ENCODE data around the gene EIPR1. TPM values are rescaled to one million over a fixed set of nuclear protein-coding genes. Genes with fewer than 3 reads are reported as not detected.

Gene EIPR1
- total and polyA plus RNA-seq, 2 of the 13 experiments (the other 11 are each of a cell fraction or from before 2014, with no cell fraction given) = 70.0 to 96.3 TPM

DNA sequence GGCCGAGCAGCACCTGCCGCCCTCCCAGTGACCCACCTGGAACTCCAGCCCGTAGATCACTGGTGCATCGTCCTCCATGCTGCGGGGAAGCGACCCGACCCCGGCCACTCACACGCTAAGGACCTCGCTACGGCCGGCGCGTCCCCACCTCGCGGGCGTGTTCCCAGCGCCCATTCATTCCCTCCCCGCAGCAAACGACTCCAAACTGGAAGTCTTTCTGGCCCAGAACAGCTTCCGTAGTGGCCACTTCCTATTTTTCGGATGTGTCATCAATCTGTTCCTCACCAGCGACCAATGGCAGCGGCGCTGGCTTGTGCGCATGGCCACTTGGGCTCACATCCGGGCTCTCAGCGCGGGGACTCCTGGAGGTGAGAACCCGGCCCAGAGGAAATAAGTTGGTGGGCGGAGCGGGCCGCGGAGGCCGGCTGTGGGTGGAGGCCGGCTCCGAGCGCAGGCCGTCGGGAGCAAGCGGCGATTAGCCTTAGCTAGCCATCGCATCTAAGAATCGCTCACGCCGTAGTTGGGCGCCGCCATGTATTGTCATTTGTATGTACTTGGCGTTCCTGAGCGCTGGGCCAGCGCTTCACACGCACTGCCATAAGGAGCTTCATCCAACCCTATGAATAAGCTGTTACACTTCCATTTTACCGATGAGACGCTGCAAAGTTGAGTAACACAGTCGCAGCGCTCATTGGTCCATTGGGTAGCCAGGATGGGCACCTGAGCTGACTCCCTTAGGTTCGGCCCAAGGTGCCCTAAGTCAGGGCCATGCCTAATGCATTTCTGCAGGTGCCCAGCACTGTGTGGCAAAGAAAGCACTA is at the start of gene EIPR1 (continued):
- TF ChIP-seq ZNF251 (CRISPR knock-in tag; IDR thresholded peaks at IDR 0.05) = 0 out of 2 replicates have a peak, but pooled peaks have one; percentile 24
- no peak for TF ChIP-seq LCORL (IDR thresholded peaks at IDR 0.05)
- TF ChIP-seq LCORL (CRISPR knock-in tag; IDR thresholded peaks at IDR 0.05) = peak; percentile 68; the same call in 1 of the 2 replicates
- peak; percentile 86 for TF ChIP-seq ZNF691 (CRISPR knock-in tag; IDR thresholded peaks at IDR 0.05; ENCODE audit: borderline replicate concordance, low read depth)
- TF ChIP-seq ZNF382 (CRISPR knock-in tag; IDR thresholded peaks at IDR 0.05; ENCODE audit: borderline replicate concordance) = no peak
- peak; percentile 51; the same call in 1 of the 2 replicates for TF ChIP-seq FOXA3 (CRISPR knock-in tag; IDR thresholded peaks at IDR 0.05)
- TF ChIP-seq MATR3 (CRISPR knock-in tag; IDR thresholded peaks at IDR 0.05) = no peak
- TF ChIP-seq, protein P1, sequence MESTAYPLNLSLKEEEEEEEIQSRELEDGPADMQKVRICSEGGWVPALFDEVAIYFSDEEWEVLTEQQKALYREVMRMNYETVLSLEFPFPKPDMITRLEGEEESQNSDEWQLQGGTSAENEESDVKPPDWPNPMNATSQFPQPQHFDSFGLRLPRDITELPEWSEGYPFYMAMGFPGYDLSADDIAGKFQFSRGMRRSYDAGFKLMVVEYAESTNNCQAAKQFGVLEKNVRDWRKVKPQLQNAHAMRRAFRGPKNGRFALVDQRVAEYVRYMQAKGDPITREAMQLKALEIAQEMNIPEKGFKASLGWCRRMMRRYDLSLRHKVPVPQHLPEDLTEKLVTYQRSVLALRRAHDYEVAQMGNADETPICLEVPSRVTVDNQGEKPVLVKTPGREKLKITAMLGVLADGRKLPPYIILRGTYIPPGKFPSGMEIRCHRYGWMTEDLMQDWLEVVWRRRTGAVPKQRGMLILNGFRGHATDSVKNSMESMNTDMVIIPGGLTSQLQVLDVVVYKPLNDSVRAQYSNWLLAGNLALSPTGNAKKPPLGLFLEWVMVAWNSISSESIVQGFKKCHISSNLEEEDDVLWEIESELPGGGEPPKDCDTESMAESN (CRISPR knock-in tag; conservative IDR thresholded peaks at IDR 0.05) = peak; percentile 88
- no peak for TF ChIP-seq ZNF569 (CRISPR knock-in tag; IDR thresholded peaks at IDR 0.05; ENCODE audit: borderline replicate concordance)
- peak; percentile 93; the same call in 1 of the 2 replicates for TF ChIP-seq ZNF547 (CRISPR knock-in tag; IDR thresholded peaks at IDR 0.05)
- TF ChIP-seq EZH2 (conservative IDR thresholded peaks at IDR 0.05; ENCODE audit: low read depth, low read length) = no peak
- TF ChIP-seq ATF2 (CRISPR knock-in tag; IDR thresholded peaks at IDR 0.05) = peak; percentile 68
- peak; percentile 57 for TF ChIP-seq ARID5B (CRISPR knock-in tag; IDR thresholded peaks at IDR 0.05)
- TF ChIP-seq ZFP36L1 (CRISPR knock-in tag; IDR thresholded peaks at IDR 0.05) = peak; percentile 22; the same call in 1 of the 2 replicates
- TF ChIP-seq, protein P2, sequence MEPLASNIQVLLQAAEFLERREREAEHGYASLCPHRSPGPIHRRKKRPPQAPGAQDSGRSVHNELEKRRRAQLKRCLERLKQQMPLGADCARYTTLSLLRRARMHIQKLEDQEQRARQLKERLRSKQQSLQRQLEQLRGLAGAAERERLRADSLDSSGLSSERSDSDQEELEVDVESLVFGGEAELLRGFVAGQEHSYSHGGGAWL (CRISPR knock-in tag; IDR thresholded peaks at IDR 0.05) = peak; percentile 84
- no peak for TF ChIP-seq ZFYVE20 (CRISPR knock-in tag; IDR thresholded peaks at IDR 0.05; ENCODE audit: borderline replicate concordance, low read depth)
- TF ChIP-seq ZSCAN31 (CRISPR knock-in tag; IDR thresholded peaks at IDR 0.05; ENCODE audit: low read depth) = peak; percentile 91; the same call in 1 of the 2 replicates
- TF ChIP-seq IRF1 (CRISPR knock-in tag; IDR thresholded peaks at IDR 0.05; ENCODE audit: low read depth) = no peak
- no peak for TF ChIP-seq ZNF264 (CRISPR knock-in tag; IDR thresholded peaks at IDR 0.05)

Measured in HepG2 (cell line).